22Rv1 (cell line): ENCODE measurements around the gene GRM8.

Experiments
- ZFX ChIP-seq: fragments of 450-650 bp; IDR thresholded peaks from 2 replicates; pipeline ENCODE4 v1.6.1; 2017; ENCODE audit warnings: antibody characterized with exemption, borderline replicate concordance
- TF ChIP-seq, protein P1 (sequence below): fragments of 450-650 bp; IDR thresholded peaks from 2 replicates; pipeline ENCODE4 v1.5.1; 2017; ENCODE audit warnings: mild to moderate bottlenecking

DNA sequence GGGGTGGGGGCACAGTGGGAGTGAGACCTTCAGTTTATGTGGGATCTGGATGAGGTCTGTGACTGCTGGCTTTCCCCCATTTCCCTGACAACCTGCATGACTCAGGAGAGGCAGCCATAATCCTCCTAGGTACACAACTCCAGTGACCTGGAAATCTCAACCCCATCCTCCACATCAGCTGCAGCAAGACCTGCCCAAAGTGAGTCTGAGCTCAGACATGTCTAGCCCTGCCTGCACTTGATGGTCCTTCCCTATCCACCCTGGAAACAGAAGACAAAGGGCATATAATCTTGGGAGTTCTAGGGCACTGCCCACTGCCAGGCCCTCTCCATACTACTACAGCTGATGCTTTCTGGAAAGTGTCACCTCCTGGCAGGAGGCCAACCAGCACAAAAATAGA is 75.6 kb downstream of the GRM8 start:
- TF ChIP-seq, protein P1, sequence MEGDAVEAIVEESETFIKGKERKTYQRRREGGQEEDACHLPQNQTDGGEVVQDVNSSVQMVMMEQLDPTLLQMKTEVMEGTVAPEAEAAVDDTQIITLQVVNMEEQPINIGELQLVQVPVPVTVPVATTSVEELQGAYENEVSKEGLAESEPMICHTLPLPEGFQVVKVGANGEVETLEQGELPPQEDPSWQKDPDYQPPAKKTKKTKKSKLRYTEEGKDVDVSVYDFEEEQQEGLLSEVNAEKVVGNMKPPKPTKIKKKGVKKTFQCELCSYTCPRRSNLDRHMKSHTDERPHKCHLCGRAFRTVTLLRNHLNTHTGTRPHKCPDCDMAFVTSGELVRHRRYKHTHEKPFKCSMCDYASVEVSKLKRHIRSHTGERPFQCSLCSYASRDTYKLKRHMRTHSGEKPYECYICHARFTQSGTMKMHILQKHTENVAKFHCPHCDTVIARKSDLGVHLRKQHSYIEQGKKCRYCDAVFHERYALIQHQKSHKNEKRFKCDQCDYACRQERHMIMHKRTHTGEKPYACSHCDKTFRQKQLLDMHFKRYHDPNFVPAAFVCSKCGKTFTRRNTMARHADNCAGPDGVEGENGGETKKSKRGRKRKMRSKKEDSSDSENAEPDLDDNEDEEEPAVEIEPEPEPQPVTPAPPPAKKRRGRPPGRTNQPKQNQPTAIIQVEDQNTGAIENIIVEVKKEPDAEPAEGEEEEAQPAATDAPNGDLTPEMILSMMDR: no peak
- TF ChIP-seq ZFX: no peak
